HCT116 (cell line): ENCODE data around the gene ESRRB.

ENCODE experiments used
- CTCF ChIP-seq, 3 experiments: fragments of 200-600 bp in 1 of 3; sonication (generic) in 1 of 3; IDR thresholded peaks in 2 of 3; conservative IDR thresholded peaks in 1 of 3; 2 replicates each; pipeline ENCODE4 v1.5.1; 2012 to 2017; ENCODE audit warnings: low read depth in 2 of 3, low read length in 2 of 3, antibody characterized with exemption in 1 of 3, borderline replicate concordance in 1 of 3, control low read depth in 1 of 3, mild to moderate bottlenecking in 1 of 3, mixed read lengths in 1 of 3, mixed run types in 1 of 3, moderate library complexity in 1 of 3; ENCODE audit not compliant: insufficient read depth in 1 of 3
- EZH2 ChIP-seq: fragments of 200-600 bp; sonication (generic); IDR thresholded peaks from 2 replicates; pipeline ENCODE4 v1.6.1; 2017; ENCODE audit warnings: antibody characterized with exemption, mixed run types
- EZH2phosphoT487 ChIP-seq: fragments of 200-600 bp; IDR thresholded peaks from 2 replicates; pipeline ENCODE4 v1.6.1; 2018; ENCODE audit warnings: antibody characterized with exemption, borderline replicate concordance
- POLR2A ChIP-seq: IDR thresholded peaks from 2 replicates; pipeline ENCODE4 v1.7.0; 2011; ENCODE audit warnings: borderline replicate concordance; ENCODE audit not compliant: insufficient read depth, insufficient read length; ENCODE audit errors: extremely low read depth
- POLR2AphosphoS5 ChIP-seq: IDR thresholded peaks from 2 replicates; pipeline ENCODE4 v1.6.1; 2011; ENCODE audit warnings: mild to moderate bottlenecking, low read depth, low read length, moderate library complexity
- REST ChIP-seq: IDR thresholded peaks from 2 replicates; pipeline ENCODE4 v1.6.1; 2012; ENCODE audit warnings: low read depth
- TCF7L2 ChIP-seq: IDR thresholded peaks from 2 replicates; pipeline ENCODE4 v1.7.0; 2011; ENCODE audit warnings: borderline replicate concordance, inconsistent platforms; ENCODE audit not compliant: insufficient read depth, insufficient read length; ENCODE audit errors: extremely low read depth
- YY1 ChIP-seq: IDR thresholded peaks from 2 replicates; pipeline ENCODE4 v1.6.1; 2011; ENCODE audit warnings: low read length, low read depth, moderate library complexity, mild to moderate bottlenecking; ENCODE audit not compliant: insufficient replicate concordance; ENCODE audit errors: extremely low read depth
- ZBTB33 ChIP-seq: IDR thresholded peaks from 2 replicates; pipeline ENCODE4 v1.6.1; 2011; ENCODE audit warnings: mild to moderate bottlenecking, low read length, moderate library complexity; ENCODE audit not compliant: insufficient replicate concordance; ENCODE audit errors: extremely low read depth
- ZNF274 ChIP-seq: fragments of 200-500 bp; sonication (Bioruptor generic); IDR thresholded peaks from 2 replicates; pipeline ENCODE4 v1.6.1; 2014; ENCODE audit warnings: mild to moderate bottlenecking, low read depth, low read length, inconsistent platforms
- TF ChIP-seq, protein P1 (sequence below): IDR thresholded peaks from 2 replicates; pipeline ENCODE4 v1.6.1; 2012

DNA sequence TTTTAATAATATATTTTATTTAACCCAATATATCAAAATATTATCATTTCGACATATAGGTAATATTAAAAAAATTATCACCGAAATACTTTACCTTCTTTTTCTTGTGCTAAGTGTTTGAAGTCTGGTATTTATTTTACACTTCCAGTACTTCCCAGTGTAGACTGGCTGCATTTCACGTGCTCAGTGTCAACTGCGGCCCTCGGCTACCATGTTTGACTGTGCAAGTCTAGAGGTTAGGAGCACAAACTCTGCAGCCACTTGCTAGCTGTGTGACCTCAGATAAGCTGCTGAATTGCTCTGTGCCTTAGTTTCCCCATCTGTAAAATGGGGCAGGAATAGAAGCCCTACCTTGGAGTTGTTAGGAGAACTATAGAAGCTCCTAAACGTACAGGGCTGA lies 42.3 kb upstream of the ESRRB start:
- no peak for TF ChIP-seq POLR2AphosphoS5
- no peak for TF ChIP-seq CTCF (IDR thresholded peaks at IDR 0.05 in 2 of 3, conservative IDR thresholded peaks at IDR 0.05 in 1 of 3; ENCODE audit: borderline replicate concordance in 1 of 3, insufficient read depth in 1 of 3, low read depth in 2 of 3, low read length in 2 of 3)
- no peak for TF ChIP-seq POLR2A
- TF ChIP-seq, protein P1, sequence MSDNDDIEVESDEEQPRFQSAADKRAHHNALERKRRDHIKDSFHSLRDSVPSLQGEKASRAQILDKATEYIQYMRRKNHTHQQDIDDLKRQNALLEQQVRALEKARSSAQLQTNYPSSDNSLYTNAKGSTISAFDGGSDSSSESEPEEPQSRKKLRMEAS: no peak
- TF ChIP-seq EZH2phosphoT487: no peak
- no peak for TF ChIP-seq EZH2
- no peak for TF ChIP-seq ZBTB33
- TF ChIP-seq YY1: no peak
- no peak for TF ChIP-seq REST
- no peak for TF ChIP-seq TCF7L2
- TF ChIP-seq ZNF274: no peak
